Measurements from ENCODE around the gene ART1.

DNA sequence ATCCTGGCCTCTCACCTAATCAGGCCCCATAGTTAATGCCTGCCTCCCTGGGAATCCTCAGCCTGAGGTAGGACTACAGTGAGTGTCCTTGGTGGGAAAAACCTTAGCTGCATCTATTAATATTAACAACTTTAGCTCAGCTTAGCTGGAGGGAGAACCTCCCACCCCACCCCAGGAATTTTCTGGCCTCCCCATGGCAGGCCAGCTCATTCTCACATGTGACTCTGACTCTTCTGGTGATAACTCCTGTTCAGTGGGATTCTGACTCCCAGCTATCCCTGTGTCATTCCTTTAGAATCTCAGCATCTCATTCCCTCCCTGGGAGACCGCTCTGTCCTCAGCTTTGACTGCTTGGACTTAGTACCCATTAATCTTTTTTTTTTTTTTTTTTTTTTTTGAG, 17.6 kb upstream of the ART1 start:
- TF ChIP-seq, protein P1, sequence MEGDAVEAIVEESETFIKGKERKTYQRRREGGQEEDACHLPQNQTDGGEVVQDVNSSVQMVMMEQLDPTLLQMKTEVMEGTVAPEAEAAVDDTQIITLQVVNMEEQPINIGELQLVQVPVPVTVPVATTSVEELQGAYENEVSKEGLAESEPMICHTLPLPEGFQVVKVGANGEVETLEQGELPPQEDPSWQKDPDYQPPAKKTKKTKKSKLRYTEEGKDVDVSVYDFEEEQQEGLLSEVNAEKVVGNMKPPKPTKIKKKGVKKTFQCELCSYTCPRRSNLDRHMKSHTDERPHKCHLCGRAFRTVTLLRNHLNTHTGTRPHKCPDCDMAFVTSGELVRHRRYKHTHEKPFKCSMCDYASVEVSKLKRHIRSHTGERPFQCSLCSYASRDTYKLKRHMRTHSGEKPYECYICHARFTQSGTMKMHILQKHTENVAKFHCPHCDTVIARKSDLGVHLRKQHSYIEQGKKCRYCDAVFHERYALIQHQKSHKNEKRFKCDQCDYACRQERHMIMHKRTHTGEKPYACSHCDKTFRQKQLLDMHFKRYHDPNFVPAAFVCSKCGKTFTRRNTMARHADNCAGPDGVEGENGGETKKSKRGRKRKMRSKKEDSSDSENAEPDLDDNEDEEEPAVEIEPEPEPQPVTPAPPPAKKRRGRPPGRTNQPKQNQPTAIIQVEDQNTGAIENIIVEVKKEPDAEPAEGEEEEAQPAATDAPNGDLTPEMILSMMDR (IDR thresholded peaks at IDR 0.05) = no peak
- TF ChIP-seq, protein P2, sequence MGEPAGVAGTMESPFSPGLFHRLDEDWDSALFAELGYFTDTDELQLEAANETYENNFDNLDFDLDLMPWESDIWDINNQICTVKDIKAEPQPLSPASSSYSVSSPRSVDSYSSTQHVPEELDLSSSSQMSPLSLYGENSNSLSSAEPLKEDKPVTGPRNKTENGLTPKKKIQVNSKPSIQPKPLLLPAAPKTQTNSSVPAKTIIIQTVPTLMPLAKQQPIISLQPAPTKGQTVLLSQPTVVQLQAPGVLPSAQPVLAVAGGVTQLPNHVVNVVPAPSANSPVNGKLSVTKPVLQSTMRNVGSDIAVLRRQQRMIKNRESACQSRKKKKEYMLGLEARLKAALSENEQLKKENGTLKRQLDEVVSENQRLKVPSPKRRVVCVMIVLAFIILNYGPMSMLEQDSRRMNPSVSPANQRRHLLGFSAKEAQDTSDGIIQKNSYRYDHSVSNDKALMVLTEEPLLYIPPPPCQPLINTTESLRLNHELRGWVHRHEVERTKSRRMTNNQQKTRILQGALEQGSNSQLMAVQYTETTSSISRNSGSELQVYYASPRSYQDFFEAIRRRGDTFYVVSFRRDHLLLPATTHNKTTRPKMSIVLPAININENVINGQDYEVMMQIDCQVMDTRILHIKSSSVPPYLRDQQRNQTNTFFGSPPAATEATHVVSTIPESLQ (CRISPR knock-in tag; IDR thresholded peaks at IDR 0.05) = no peak
- TF ChIP-seq, protein P3, sequence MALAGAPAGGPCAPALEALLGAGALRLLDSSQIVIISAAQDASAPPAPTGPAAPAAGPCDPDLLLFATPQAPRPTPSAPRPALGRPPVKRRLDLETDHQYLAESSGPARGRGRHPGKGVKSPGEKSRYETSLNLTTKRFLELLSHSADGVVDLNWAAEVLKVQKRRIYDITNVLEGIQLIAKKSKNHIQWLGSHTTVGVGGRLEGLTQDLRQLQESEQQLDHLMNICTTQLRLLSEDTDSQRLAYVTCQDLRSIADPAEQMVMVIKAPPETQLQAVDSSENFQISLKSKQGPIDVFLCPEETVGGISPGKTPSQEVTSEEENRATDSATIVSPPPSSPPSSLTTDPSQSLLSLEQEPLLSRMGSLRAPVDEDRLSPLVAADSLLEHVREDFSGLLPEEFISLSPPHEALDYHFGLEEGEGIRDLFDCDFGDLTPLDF (CRISPR knock-in tag; IDR thresholded peaks at IDR 0.05) = no peak
- TF ChIP-seq, protein P4, sequence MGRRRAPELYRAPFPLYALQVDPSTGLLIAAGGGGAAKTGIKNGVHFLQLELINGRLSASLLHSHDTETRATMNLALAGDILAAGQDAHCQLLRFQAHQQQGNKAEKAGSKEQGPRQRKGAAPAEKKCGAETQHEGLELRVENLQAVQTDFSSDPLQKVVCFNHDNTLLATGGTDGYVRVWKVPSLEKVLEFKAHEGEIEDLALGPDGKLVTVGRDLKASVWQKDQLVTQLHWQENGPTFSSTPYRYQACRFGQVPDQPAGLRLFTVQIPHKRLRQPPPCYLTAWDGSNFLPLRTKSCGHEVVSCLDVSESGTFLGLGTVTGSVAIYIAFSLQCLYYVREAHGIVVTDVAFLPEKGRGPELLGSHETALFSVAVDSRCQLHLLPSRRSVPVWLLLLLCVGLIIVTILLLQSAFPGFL (CRISPR knock-in tag; IDR thresholded peaks at IDR 0.05; ENCODE audit: borderline replicate concordance) = no peak
- TF ChIP-seq, protein P5, sequence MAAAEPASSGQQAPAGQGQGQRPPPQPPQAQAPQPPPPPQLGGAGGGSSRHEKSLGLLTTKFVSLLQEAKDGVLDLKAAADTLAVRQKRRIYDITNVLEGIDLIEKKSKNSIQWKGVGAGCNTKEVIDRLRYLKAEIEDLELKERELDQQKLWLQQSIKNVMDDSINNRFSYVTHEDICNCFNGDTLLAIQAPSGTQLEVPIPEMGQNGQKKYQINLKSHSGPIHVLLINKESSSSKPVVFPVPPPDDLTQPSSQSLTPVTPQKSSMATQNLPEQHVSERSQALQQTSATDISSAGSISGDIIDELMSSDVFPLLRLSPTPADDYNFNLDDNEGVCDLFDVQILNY (CRISPR knock-in tag; IDR thresholded peaks at IDR 0.05) = no peak
- TF ChIP-seq NFYB (CRISPR knock-in tag; conservative IDR thresholded peaks at IDR 0.05; ENCODE audit: low read depth) = no peak
- TF ChIP-seq, protein P6, sequence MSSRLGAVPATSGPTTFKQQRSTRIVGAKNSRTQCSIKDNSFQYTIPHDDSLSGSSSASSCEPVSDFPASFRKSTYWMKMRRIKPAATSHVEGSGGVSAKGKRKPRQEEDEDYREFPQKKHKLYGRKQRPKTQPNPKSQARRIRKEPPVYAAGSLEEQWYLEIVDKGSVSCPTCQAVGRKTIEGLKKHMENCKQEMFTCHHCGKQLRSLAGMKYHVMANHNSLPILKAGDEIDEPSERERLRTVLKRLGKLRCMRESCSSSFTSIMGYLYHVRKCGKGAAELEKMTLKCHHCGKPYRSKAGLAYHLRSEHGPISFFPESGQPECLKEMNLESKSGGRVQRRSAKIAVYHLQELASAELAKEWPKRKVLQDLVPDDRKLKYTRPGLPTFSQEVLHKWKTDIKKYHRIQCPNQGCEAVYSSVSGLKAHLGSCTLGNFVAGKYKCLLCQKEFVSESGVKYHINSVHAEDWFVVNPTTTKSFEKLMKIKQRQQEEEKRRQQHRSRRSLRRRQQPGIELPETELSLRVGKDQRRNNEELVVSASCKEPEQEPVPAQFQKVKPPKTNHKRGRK (CRISPR knock-in tag; IDR thresholded peaks at IDR 0.05; ENCODE audit: borderline replicate concordance) = no peak
